IMR-90 (cell line): ENCODE results near the gene LRRC70. TPM values are rescaled to one million over a fixed set of nuclear protein-coding genes. Genes with fewer than 3 reads are reported as not detected.

Experiments
- ATAC-seq: fragments of 200-7000 bp; cut with Tn5 transposase; 2 replicates; pipeline ENCODE4 v1.9.1; 2020; ENCODE audit warnings: low read depth, mild to moderate bottlenecking, moderate library complexity
- BruUV-seq: library from RNA; stranded (reverse); fragments of 400-500 nt; replicated peaks from 2 replicates; lab custom pipeline; 2021; lab: Mats Ljungman, UMichigan
- CTCF ChIA-PET: fragments of 300-600 bp; formaldehyde crosslinking; extraction: SDS; loops from one replicate; lab custom pipeline; 2021; ENCODE audit warnings: antibody characterized with exemption; lab: Yijun Ruan, JAX
- POLR2A ChIA-PET: fragments of 300-600 bp; sonication (Branson Sonifier 250); formaldehyde crosslinking; loops from one replicate; lab custom pipeline; 2022; ENCODE audit warnings: antibody characterized with exemption; ENCODE audit not compliant: unreplicated experiment; lab: Charles Lee
- DNase-seq: peaks from one replicate; pipeline ENCODE4 v3.0.0; 2013
- H2AFZ ChIP-seq: replicated peaks from 2 replicates; pipeline ENCODE3; 2013; ENCODE audit warnings: low read length, mild to moderate bottlenecking; ENCODE audit not compliant: poor library complexity
- H2AK5ac ChIP-seq: 2 replicates; pipeline ENCODE4 v1.6.1; 2013; ENCODE audit warnings: low read depth, low read length, inconsistent platforms
- H2AK9ac ChIP-seq: replicated peaks from 2 replicates; pipeline ENCODE3; 2013; ENCODE audit warnings: mild to moderate bottlenecking, low read depth, low read length, moderate library complexity; ENCODE audit not compliant: poor library complexity
- H2BK120ac ChIP-seq: 2 replicates; pipeline ENCODE4 v1.6.1; 2013; ENCODE audit warnings: low read depth, low read length, inconsistent platforms
- H2BK15ac ChIP-seq: 3 replicates; pipeline ENCODE4 v1.6.1; 2013; ENCODE audit warnings: low read depth, low read length, inconsistent platforms
- H2BK20ac ChIP-seq: 2 replicates; pipeline ENCODE4 v1.6.1; 2013; ENCODE audit warnings: low read depth, mild to moderate bottlenecking, inconsistent platforms, low read length, moderate library complexity
- H2BK5ac ChIP-seq: 2 replicates; pipeline ENCODE4 v1.6.1; 2013; ENCODE audit warnings: mild to moderate bottlenecking, low read depth, low read length, inconsistent platforms; ENCODE audit not compliant: poor library complexity, severe bottlenecking
- H3K14ac ChIP-seq: replicated peaks from 2 replicates; pipeline ENCODE4 v1.6.1; 2013; ENCODE audit warnings: low read depth, low read length, inconsistent platforms
- H3K18ac ChIP-seq: 2 replicates; pipeline ENCODE4 v1.6.1; 2013; ENCODE audit warnings: low read depth, low read length, control low read depth
- H3K23ac ChIP-seq: 2 replicates; pipeline ENCODE4 v1.6.1; 2013; ENCODE audit warnings: low read depth, low read length, inconsistent platforms
- H3K27ac ChIP-seq: 2 replicates; pipeline ENCODE4 v1.5.1; 2013; ENCODE audit warnings: mild to moderate bottlenecking, control low read depth, low read length; ENCODE audit not compliant: insufficient read depth
- H3K27me3 ChIP-seq: 2 replicates; pipeline ENCODE4 v1.6.1; 2013; ENCODE audit warnings: low read length; ENCODE audit not compliant: control insufficient read depth, insufficient read depth
- H3K36me3 ChIP-seq: 2 replicates; pipeline ENCODE4 v1.6.1; 2013; ENCODE audit warnings: low read length, mixed read lengths; ENCODE audit not compliant: control insufficient read depth, insufficient read depth
- H3K4ac ChIP-seq: 2 replicates; pipeline ENCODE4 v1.6.1; 2013; ENCODE audit warnings: low read depth, low read length, inconsistent platforms
- H3K4me1 ChIP-seq: 2 replicates; pipeline ENCODE4 v1.6.1; 2013; ENCODE audit warnings: low read length, mixed read lengths; ENCODE audit not compliant: control insufficient read depth, insufficient read depth
- H3K4me2 ChIP-seq: 2 replicates; pipeline ENCODE4 v1.6.1; 2013; ENCODE audit warnings: low read depth, mild to moderate bottlenecking, control low read depth, low read length, moderate library complexity
- H3K4me3 ChIP-seq: 2 replicates; pipeline ENCODE4 v1.5.1; 2013; ENCODE audit warnings: low read depth, mild to moderate bottlenecking, control low read depth, low read length, moderate library complexity; ENCODE audit not compliant: insufficient read depth
- H3K56ac ChIP-seq: 2 replicates; pipeline ENCODE4 v1.6.1; 2013; ENCODE audit warnings: low read length, inconsistent platforms; ENCODE audit not compliant: insufficient read depth; ENCODE audit errors: extremely low read depth
- H3K79me1 ChIP-seq, 2 experiments: 2 replicates each; pipeline ENCODE4 v1.6.1; 2013; ENCODE audit warnings: low read length in 2 of 2, inconsistent platforms in 1 of 2, low read depth in 1 of 2
- H3K9ac ChIP-seq: 2 replicates; pipeline ENCODE4 v1.6.1; 2013; ENCODE audit warnings: low read depth, low read length, control low read depth
- H3K9me1 ChIP-seq: 2 replicates; pipeline ENCODE4 v1.6.1; 2013; ENCODE audit warnings: low read length, inconsistent platforms; ENCODE audit not compliant: insufficient read depth
- H3K9me3 ChIP-seq: 2 replicates; pipeline ENCODE4 v1.6.1; 2013; ENCODE audit warnings: low read length; ENCODE audit not compliant: control insufficient read depth, insufficient read depth
- H4K20me1 ChIP-seq: 2 replicates; pipeline ENCODE4 v1.6.1; 2013; ENCODE audit warnings: low read length, inconsistent platforms; ENCODE audit not compliant: insufficient read depth
- H4K5ac ChIP-seq: 2 replicates; pipeline ENCODE4 v1.6.1; 2013; ENCODE audit warnings: mild to moderate bottlenecking, low read depth, low read length, control low read depth
- H4K8ac ChIP-seq, 2 experiments: 2 replicates each; pipeline ENCODE4 v1.6.1; 2013; ENCODE audit warnings: low read depth in 2 of 2, low read length in 2 of 2, control low read depth in 1 of 2, inconsistent platforms in 1 of 2
- H4K91ac ChIP-seq: 2 replicates; pipeline ENCODE4 v1.6.1; 2013; ENCODE audit warnings: low read depth, low read length, inconsistent platforms; ENCODE audit not compliant: insufficient read depth
- MAZ ChIP-seq: IDR thresholded peaks from 2 replicates; pipeline ENCODE4 v1.6.1; 2012; ENCODE audit warnings: low read depth, mild to moderate bottlenecking, low read length, improper control_type of control experiment, moderate library complexity, borderline replicate concordance
- WGBS, 2 experiments: methylation state at CpG; one replicate each; pipeline versions ENCODE4 v1.1.5 to v1.1.7; 2013; ENCODE audit warnings: missing lambda C conversion rate in 2 of 2; ENCODE audit not compliant: insufficient read length in 1 of 2; ENCODE audit errors: extremely low coverage in 2 of 2; 5-methylcytosine and 5-hydroxymethylcytosine counted together
- dilution Hi-C: fragments of 300-500 bp; cut with HindIII; formaldehyde crosslinking; loops from one replicate; pipeline ENCODE4 v1.14.3; 2018; ENCODE audit warnings: low sequenced_read_pairs; ENCODE audit not compliant: unreplicated experiment
- in situ Hi-C: fragments of 300-500 bp; cut with MboI; formaldehyde crosslinking; loops from 3 replicates; pipeline ENCODE4 v1.14.3; 2019; ENCODE audit warnings: low sequenced_read_pairs, inconsistent platforms, mixed read lengths
- intact Hi-C: fragments of 100-400 bp; cut with micrococcal nuclease; formaldehyde crosslinking; loops from 2 replicates; pipeline ENCODE4 v1.10.0; 2022
- polyA plus RNA-seq, 3 experiments: library from polyadenylated mRNA; depleted of rRNA; stranded (reverse); fragments of >200 nt; gene quantifications; 2 replicates each; pipeline ENCODE4 v1.2.3, GENCODE V29; 2012; ENCODE audit warnings: low replicate concordance in 1 of 3
- total RNA-seq: library from RNA; depleted of rRNA; stranded (reverse); fragments of >200 nt; gene quantifications from 2 replicates; pipeline ENCODE4 v1.2.3, GENCODE V29; 2012

Gene LRRC70
- total and polyA plus RNA-seq, 2 of the 4 experiments (the other 2 are of a cell fraction) = 0.19 to 0.36 TPM

- BruUV-seq = no TSS peak
- Histone ChIP-seq H3K14ac (no peak overlapping the region), H2AFZ (no peak overlapping the region), H2BK15ac (no peak overlapping the region), H3K4me1 (peaks cover 2% of the 10 kb centered on the region; the same call in 1 of the 2 replicates), H2BK120ac (no peak overlapping the region), H3K56ac (no peak overlapping the region), H3K27me3 (no peaks in the 10 kb centered on the region), H3K36me3 (no peaks in the 10 kb centered on the region), H3K4me3 (no peak overlapping the region), H3K27ac (no peak overlapping the region), H3K79me1 (no peaks in the 10 kb centered on the region), H3K9ac (no peak overlapping the region), H3K4ac (no peak overlapping the region), H2AK5ac (no peak overlapping the region), H2AK9ac (no peak overlapping the region), H2BK20ac (no peak overlapping the region), H3K9me1 (no peaks in the 10 kb centered on the region; the same call in 1 of the 2 replicates), H4K5ac (no peak overlapping the region), H2BK5ac (no peak overlapping the region), H3K18ac (no peak overlapping the region), H4K91ac (no peak overlapping the region), H3K23ac (no peak overlapping the region), H4K20me1 (no peaks in the 10 kb centered on the region), H4K8ac (no peak overlapping the region), H3K9me3 (no peaks in the 10 kb centered on the region), H3K4me2 (no peak overlapping the region)
- CTCF ChIA-PET = interaction anchor here (1.0 to 1.9 kb wide), 2 partner anchors 10 to 136 kb away, joined by 3 to 4 read pairs; no protein-coding TSS in a partner anchor
- intact Hi-C loops (no loop called here), in situ Hi-C loops (no loop called here), dilution Hi-C loops (no loop called here)
- no CpG with 5 or more reads among the region's 1 CpG for WGBS, 2 experiments
- ATAC-seq (peak; percentile 52), DNase-seq (peak; percentile 45)
- POLR2A ChIA-PET = no interaction called here
- TF ChIP-seq MAZ = no peak
These were observed 18.1 kb downstream of the LRRC70 start for GRCh38 chr5:62596691-62597090.
